HG03159 (cell line): ENCODE results near the gene CNPY1.
A peak's percentile ranks its signal among the peaks of the same experiment; 100 is the strongest.

Source experiments
- ATAC-seq: cut with Tn5 transposase; IDR thresholded peaks from one replicate; pipeline ENCODE4 v1.9.1; 2021; ENCODE audit warnings: mild to moderate bottlenecking, moderate library complexity; ENCODE audit not compliant: unreplicated experiment

Gene CNPY1

DNA sequence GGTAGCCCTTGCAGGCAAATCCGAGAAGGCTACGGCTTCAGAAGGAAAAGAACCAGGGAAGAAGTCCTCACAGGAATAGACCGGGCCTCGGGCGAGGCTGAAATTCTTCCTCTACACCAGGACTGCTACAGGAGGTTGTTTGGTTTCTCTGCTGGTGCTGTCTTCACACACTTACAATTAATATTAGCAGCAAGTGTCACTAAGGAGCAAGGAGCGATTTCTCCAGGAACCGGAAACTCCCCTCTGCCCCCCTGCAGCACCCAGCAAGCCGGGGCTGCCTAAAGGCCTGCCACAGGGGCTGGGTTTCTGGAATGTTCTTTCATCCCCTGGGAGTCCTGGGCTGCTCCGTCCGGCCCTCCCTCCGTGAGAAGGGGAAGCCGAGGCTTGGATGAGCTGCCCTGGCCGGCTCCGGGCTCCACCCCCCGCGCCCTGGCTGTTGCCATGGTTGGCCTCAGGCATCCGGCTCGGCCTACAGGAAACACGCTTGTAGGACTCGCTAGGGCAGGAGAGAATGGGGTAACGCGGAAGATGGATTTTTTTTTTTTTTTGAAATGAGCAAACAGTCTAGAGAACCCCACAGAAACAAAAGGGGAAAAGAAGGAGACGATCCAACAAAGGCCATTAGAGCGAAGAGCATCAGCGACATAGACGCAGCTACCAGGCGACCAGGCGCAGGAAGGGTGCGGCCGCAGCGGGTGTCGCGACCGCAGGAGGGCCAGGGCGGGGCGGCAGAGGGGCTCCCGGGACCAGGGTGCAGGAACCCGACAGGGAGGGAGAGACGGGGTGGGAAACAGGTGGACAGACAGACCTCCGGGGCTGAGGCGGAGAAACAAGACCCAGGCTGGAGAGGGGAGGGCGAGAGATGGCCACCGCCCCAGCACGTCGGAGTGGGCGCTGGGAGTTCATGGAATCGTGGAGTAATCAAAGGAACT lies 55.4 kb downstream of the CNPY1 start:
- peak; percentile 96 for ATAC-seq

DNA sequence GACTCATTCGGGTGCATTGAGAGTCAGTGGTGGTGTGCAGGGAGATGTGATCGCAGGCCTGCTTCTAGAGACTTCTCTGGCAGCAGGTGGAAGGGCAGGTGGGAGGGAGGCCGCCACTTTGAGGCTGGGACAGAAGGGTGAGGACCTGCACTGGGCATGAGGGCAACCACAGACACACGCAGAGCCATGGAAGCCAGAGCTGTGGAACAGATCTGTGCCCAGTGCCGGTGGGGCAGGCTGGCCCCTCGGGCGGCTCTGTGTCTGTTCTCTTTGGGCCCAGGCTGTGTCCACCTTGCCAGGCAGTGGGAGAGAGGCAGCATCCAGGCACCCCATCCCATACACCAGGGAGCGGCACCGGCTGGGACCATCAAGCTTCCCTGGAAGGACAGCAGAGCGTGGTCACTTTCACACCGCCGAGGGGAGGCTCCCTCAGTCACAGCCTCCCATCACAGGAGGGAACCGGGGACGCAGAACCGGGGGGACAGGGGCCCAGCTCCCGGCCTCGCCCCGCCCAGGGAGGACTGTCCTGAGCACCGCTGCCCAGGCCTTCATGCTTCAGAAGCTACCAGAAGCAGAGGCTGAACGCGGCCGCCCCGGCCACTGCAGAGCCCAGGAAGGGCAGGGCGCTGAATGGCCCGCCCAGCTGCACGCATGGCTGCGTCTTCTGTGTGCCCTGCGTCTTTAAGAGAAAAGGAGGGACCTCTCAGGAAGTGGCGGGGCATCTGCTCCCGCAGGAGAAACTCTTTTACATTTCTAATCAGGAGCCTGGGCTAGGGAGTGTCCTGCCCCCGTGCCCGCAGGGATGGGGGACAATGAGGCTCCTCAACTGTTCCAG lies 56.3 kb downstream of the CNPY1 start:
- peak; percentile 25 for ATAC-seq

DNA sequence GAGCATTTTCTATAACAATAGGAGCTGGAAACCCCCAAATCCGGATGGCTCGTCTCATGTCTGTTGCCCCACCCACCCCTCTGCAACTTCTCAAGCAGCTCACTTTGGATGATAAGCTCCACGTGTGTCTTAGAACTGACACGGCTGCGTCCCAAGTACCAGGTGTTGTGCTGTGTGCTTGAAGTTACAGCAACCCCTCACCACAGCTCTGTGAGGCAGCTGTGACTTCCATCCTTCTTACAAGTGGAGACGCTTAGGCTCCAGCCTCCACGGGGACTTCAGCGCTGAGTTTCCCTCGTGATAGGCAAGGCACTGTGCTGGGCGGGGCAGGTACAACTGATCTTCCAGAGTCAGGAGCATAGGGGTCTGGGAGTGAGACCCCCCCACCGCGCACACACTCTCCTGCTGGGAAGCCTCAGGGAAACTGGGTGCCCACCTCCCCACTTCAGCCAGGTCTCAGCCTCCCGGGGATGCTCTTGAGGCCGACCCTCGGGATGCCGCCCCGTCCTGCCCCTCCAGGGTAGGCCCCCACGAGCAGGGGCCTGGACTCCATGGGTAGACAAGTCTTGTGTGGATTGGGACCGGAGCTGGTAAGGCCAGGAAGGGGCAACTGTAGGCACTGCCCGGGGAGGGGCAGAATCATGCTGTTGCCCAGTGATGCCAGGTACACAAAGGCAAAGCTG lies 57.1 kb downstream of the CNPY1 start:
- ATAC-seq: no peak

DNA sequence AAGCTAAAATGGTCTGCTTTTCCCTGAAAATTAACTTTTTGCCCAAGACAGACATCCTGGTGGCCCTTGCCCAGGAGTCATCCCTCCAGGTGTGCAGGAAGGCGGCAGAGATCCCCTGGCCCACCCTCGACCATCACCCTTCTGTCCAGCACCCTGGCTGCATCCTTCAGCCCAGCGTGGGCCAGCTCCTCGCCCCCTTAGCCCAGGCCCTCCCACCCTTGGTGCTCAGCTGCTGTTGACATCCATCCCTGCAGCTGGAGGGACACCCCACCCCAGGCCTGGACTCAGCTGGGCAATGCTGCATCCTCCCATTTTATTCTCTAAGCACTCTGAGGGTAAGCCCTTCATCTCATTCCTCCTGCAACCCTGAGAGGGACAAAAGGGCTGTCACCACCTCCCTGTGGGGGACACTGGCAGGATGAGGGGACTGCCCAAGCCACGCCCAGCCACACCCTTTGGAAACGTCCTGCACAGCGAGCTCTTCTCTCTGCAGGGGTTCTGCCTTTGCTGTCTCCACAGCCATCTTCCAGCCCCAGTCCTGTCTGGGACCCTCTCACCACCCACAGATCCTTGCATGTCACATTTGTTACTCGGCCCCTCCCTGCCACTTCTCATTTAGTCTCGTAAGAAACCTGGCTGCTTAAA lies 57.8 kb downstream of the CNPY1 start:
- ATAC-seq: no peak

DNA sequence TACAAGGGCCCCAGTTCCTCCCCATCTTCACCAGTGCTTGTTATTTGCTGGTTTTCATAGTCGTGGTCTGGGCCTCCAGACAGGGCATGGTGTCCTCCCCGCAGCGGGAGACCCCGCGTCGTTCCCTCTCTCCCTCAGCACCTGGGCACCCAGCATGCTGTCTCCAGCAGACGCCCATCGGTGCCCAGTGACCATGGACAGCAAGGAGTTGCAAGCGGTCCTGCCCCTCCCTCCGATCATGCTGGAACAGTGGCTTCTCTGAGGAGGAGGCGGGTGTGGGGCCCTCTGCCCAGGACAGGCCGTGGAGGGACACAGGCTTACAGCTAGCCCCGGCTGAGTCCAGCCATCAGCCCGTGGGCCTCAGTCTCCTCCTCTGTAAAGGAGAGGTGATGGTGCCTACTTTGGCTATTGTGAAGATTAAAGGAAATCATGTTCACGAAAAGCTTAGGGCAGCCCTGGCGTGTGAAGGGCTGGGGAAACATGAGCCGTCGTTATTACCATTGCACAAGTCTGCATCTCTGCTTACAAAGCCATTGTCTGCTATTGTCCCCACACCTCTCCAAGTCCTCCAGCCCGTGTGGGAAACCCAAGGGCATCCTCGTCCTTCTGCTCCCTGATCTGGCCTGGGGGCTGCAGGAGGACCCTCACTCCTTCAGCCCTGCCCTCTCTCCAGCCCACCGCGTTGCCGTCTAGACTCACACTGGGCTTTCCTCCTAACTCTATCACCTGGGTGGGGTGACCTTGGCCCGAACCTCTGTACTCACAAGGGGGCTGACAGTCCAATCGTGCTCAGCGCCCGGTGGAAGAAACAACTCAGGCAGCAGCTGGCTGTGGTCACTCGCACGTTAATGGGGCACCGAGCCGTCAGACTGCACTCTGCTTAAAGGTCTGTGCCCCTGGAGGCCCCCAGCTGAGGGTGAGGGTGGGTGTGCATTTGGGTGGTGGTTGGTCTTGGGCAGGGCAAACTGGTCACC lies 58.6 kb downstream of the CNPY1 start:
- no peak for ATAC-seq

DNA sequence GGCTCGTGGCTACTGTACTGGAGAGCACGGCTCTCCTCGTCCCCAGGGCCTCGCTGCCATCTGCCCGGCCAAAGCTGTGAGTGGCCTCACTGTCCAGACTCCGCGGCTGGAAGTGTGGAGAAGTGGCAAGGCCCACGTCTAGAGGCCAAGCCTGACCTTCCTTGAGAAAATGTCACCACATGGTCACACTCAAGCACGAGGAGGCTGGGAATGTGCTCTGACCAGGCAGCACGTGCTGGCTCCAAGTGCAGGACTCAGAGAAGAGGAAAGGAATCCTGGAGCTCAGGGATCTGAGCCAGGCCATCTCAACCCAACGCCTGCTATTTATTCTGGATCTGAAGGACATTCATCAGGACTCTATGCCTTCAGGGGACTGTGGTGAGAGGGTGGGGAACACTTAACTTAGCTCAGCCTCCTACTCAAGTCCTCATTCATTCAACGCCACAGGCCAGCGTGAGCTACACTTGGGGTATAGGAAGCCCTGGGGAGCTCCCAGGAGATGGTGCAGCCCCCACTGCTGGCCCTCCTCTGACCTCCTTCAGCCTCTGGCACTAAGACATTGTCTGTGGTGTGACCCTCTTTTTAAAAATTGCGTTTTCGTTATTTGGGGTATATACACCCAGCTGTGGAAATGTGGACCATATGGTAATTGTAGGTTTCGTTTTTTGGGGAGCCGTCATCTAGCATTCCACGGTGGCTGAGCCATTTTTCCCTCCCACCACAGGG lies 59.4 kb downstream of the CNPY1 start:
- no peak for ATAC-seq

DNA sequence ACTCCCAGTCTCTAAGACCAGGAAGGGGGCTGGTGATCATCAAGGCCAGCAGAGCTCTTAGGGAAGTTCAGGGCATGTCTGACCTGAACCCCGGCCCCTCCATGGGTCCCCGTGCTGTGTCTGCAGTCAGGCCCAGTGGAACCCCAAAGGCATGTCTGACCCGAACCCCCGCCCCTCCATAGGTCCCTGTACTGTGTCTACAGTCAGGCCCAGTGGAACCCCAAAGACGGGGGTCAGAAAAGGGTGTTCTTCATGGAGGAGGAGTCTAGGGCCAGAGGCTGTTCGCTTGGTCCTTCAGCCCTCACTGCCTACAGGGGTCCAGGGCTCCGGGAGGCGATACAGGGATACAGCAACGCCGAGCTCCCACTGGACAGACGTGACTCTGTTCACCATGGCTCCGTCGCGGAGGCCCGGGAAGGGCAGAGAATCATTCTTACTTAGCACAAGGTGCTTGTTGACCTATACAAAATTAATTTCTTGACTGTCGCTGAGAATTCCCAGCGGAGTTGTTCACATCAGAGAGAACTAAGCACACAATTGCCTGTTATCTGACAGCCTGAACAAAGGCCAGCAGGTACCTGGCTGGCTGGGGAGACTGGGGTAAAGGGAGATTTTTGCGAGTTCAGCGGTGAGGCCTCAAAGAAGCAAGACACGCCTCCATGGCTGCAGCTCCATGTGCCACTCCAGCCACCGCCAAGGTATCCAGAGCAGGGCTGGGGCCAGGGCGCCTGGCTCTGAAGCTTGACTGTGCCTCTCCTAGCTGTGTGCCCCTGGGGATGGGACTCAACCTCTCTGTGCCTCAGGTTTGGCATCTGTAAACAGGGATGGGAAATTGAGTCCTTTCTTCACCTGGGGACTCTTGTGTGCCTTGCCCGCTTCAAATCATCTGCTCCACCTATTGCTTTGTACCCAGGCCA lies 61.6 kb downstream of the CNPY1 start:
- no peak for ATAC-seq

DNA sequence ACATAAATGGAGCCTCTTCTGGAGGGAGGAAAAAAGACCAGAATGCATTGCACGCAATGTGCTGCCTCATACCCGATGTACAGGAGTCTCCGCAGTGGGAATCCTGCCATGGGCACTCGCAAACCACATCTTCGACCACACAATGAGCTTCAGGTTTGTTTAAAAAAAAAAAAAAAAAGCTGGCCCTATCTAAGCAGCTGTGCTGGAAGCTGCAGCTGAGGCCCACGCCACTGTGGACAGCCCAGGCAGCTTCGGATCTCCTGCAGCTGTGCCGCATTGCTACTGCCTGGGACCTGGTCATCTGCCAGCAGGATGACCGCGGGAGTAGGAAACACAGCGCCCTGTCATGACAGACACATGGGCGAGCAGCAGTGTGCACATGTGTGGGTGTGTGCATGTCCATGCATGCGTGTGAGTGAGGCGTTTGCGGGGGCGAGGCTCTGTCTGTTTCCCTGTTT lies 62.5 kb downstream of the CNPY1 start:
- no peak for ATAC-seq

DNA sequence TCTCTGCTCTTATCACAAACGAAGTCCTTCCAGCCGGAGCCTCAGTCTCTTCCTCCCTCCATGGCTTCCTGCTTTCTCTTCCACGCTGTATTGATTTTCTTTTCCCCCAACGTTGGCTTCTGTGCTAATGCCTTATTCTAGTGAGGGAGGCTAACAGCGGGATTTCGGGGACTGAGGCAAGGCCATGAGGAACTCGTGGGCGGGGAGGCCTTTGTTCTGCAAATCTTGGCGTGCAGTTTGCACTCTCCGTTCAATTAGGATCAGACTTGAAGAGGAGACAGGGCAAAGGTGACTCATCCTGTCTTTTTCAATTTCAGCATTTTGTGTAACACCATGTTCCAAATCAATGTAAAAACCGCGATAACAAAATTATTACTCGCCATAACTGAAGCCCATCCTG lies 63.1 kb downstream of the CNPY1 start:
- no peak for ATAC-seq

DNA sequence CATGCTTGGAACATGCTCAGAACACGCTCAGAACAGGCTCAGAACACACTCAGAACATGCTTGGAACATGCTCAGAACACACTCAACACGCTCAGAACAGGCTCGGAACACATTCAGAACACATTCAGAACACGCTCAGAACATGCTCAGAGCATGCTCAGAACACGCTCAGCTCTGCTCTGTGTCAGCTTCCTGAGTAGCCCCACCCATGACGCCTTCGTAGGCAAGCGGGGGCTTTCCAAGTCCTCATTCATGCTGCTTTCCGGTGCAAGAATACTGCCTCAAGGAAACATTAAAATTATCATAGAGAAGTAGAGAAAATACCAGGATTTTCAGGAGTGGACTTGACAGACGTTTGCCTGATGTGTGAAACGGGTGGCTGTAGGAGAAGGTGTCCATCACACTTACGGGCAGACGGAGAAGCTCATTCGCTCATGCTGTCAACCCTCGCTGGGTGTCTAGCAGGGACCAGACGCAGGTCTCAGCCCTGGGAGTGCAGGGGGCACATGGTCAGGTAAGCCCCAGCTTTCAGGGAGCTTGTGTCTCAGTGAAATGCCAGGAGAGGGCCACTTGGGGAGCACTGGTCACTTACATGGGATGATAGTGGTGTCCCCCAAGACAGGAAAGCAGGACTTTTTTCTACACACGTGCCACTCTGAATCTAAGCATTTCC lies 63.7 kb downstream of the CNPY1 start:
- ATAC-seq: no peak

DNA sequence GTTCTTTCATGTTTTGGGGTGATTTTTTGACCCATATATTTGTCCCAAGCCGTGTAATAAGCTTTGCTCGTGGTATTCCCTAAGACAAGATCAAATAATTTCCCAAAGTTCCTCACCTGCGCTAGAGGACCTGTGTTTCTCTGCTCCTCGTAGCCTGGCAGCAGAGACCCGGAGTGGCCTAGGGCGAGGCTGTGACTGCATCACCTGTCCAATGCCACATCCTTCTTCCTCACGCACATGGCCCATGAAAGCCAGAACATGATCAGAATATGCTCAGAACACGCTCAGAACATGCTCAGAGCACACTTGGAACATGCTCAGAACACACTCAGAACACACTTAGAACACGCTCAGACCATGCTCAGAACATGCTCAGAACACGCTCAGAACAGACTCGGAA lies 64.6 kb downstream of the CNPY1 start:
- no peak for ATAC-seq

DNA sequence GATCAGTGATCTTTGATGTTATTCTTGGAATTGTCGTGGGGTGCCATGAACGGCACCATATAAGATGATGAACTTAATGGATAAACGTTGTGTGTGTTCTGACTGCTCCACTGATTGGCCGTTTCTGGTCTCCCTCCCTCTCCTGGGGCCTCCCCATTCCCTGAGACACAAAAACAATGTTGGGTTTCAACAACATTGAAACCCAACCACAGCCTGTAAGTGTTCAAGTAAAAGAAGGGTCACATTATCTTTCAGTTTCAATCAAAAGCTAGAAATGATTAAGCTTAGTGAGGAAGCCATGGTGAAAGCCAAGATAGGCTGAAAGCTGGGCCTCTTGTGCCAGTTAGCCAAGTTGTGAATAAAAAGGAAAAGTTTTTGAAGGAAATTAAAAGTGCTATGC lies 68.9 kb downstream of the CNPY1 start:
- ATAC-seq: peak; percentile 92

DNA sequence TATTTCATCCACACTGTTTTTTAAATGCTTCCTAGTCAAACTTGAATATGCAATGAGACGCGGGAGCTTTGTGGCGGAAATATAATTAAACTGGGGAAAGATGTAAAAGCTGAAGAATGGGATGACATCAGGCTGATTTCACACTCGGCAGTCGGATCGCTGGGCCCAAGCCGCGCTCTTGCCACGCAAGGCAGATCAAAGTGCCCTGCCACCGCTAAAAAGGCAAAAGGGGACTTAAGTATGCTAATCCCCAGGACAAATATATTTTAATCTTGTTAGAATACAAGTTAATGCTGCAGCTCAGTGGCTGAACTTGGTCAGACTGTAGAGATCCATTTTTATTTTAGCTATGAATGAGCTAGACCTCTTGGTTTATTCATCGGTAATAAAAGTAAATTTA lies 74.6 kb downstream of the CNPY1 start:
- no peak for ATAC-seq

DNA sequence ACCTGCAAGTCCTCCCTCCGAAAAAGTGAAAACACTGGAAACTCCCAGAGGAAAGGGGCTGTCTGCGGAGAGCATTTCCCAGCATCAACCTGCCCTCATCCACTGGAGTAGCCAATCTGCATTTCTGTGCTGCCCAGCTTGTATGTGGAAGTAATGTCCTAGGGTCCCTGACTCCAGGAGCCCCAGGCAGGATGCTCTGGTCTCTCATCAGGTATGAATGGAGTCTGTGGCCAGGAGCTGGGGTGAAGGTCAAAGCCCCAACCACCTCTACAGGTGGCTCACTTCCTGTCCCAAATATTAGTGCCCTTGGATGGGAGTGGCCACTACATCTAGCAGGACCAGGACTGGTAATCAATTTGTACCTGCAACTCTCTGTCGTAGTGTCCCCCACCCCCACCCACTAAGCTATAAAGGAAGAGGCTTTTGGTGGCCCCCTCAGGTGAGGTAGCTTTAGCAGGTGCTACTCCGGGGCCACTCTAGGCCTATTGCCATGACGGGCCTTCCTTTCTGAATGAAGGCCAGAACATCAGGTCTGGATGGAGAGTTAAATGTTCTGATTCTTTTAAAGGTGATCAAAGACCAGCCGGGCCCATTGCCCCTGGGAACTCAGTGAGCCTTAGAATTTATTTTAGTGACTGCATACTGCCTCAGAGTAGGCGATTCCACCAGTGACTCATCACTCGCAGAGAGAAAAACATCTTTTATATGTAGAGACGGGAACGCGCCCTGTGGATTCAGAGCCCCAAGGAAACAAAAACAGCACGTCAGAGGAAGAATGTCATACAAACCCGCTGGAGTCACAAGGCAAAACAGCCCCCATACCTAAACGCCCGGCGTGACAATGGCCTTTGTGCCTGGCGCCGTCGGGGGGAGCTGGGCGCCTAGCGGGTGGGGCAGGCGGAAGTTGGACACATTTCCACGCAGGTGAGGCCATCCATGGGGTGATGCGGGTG lies 75.4 kb downstream of the CNPY1 start:
- ATAC-seq: no peak

DNA sequence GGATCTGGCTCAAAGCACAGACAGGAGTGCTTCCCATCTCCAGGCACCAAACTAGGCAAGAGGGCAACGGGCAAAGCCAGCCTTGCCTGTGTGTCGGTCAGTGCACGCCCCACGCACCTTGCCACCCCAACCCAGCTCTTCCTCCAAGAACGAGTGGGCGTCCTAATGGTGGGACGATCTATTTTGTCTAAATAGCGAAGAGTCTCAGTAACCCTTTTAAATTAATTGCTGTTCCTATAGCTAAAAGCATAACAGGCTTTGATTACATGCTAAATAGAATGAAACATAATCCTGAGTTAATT lies 76.2 kb downstream of the CNPY1 start:
- ATAC-seq: no peak
